T-helper 2 cell (primary cell): ENCODE measurements around the gene SYNJ2BP.

Source experiments
- DNase-seq, 5 experiments: peaks; one replicate each; pipeline versions ENCODE4 v3.0.0 to v3.0.0-alpha.2; 2012 to 2022

SYNJ2BP gene

DNA sequence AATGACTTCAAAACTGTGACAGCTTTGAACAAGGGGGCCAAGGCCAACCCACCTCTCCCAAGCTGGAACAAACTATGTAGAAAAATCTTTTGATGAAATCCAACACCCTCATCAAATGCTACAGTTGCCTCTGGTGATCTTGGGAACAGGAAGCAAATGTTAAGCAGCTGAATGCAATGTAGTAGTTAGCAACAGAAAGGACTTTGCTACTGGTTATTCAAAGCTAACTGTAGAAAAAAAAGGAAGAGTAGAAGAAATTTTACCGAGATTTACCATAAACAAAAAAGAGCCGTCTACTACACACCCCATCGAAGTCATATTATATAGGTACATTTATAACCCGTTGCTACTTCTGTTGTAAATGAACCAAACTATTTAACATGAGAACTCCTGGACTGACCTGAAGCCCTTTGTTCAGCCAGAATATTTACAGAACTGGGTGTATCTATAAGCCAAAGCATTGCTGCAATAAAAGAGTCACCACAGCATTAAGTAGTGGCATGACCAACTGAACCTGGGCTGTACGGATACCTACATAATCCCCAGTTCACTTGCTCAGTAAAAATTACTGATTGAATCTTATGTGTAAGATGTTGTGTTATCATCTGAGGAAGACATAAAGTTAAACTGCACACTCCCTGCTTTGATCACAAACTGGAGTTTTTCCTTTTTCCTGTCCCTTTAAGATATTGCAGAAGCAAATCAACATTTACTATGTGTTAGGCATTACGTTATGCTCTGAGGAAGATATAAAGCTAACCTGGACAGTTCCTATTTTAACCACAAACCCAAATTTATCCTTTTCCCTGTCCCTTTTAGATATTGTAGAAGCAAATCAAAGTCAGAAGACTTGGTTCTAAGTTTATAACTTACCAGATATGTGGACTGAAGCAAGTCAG is 25.1 kb downstream of the SYNJ2BP start:
- DNase-seq: no peak

GRCh38 chr14:70382536-70382935 is 34.4 kb downstream of the SYNJ2BP start:
- no peak for DNase-seq

- no peak for DNase-seq
Observed at GRCh38 chr14:70380824-70381223, 36.1 kb downstream of the SYNJ2BP start.

DNA sequence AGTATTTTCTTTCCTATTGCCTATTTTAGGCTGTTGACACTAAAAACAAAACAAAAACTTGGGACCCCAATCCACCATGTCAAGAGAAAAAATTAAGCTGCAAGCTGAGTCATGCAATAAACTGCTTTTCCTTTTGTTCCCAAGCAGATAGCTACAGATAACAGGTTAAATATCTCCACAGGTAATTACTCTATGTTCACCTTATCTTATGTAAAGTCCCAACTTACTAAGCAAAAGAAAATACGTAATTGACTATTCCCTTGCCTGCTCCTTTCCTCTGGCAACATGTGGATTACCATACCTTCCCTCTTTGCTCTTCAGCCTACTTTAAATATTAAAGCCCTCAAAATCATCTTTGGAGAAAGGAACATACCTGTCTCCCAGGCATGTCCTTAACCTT is 38.2 kb downstream of the SYNJ2BP start:
- no peak for DNase-seq
